Breast epithelium (tissue), 4 donors: ENCODE data around the gene SCYGR8. TPM values are rescaled to one million over a fixed set of nuclear protein-coding genes. Genes with fewer than 3 reads are reported as not detected.

Source experiments
- DNase-seq, 2 donors: peaks; one replicate each; pipeline ENCODE4 v3.0.0-alpha.2; 2019; ENCODE audit warnings: low spot score in 2 of 2
- H3K27ac ChIP-seq, 2 donors: fragments of 200-600 bp; sonication (generic) in 1 of 2; one replicate each; pipeline ENCODE4 v1.5.1; 2016 to 2019; ENCODE audit warnings: mild to moderate bottlenecking in 1 of 2
- H3K27me3 ChIP-seq, 2 donors: fragments of 200-600 bp; sonication (generic) in 1 of 2; one replicate each; pipeline versions ENCODE4 v1.5.1 to v1.6.0; 2017 to 2019; ENCODE audit warnings: control low read depth in 1 of 2, mild to moderate bottlenecking in 1 of 2
- H3K36me3 ChIP-seq: fragments of 200-600 bp; one replicate; pipeline ENCODE4 v1.5.1; 2019
- H3K4me1 ChIP-seq, 2 donors: fragments of 200-600 bp; sonication (generic); one replicate each; pipeline ENCODE4 v1.5.1; 2016 to 2019; ENCODE audit warnings: control low read depth in 1 of 2
- H3K4me3 ChIP-seq, 3 donors: fragments of 200-600 bp; sonication (generic); 1 replicate in 2 of 3; 2 replicates in 1 of 3; pipeline ENCODE4 v1.5.1; 2016 to 2019; ENCODE audit warnings: mild to moderate bottlenecking in 3 of 3, moderate library complexity in 2 of 3
- H3K9me3 ChIP-seq, 2 donors: fragments of 200-600 bp; sonication (generic) in 1 of 2; one replicate each; pipeline ENCODE4 v1.5.1; 2016 to 2019; ENCODE audit warnings: control low read depth in 1 of 2
- POLR2A ChIP-seq: fragments of 450-650 bp; IDR thresholded peaks from one replicate; pipeline ENCODE4 v1.6.1; 2016; ENCODE audit warnings: antibody characterized with exemption, mild to moderate bottlenecking, moderate library complexity
- POLR2AphosphoS5 ChIP-seq, 3 donors: sonication (generic); formaldehyde crosslinking; IDR thresholded peaks; one replicate each; pipeline ENCODE4 v1.6.1; 2017; ENCODE audit warnings: antibody characterized with exemption in 3 of 3
- intact Hi-C: fragments of 100-400 bp; cut with DNase I; formaldehyde crosslinking; loops from one replicate; pipeline ENCODE4 v1.15.1; 2023; ENCODE audit warnings: low total_unique reads
- total RNA-seq, 3 donors: library from RNA; depleted of rRNA; stranded (reverse); fragments of >200 nt; gene quantifications; one replicate each; pipeline ENCODE4 v1.1.0, GENCODE V29; 2016
- TF ChIP-seq, protein P1 (sequence below), 3 donors: fragments of 450-650 bp; IDR thresholded peaks; one replicate each; pipeline ENCODE4 v1.5.1; 2016 to 2017; ENCODE audit warnings: antibody characterized with exemption in 3 of 3, mild to moderate bottlenecking in 3 of 3, moderate library complexity in 3 of 3

SCYGR8 gene
- total RNA-seq, 3 donors from 2014 or later = not detected

- Histone ChIP-seq H3K4me1 (no peaks in the 10 kb centered on the region), H3K36me3 (no peaks in the 10 kb centered on the region), H3K27me3 (no peaks in the 10 kb centered on the region), H3K9me3 (no peaks in the 10 kb centered on the region), H3K4me3 (no peak overlapping the region), H3K27ac (no peak overlapping the region)
- intact Hi-C loops = no loop called here
- TF ChIP-seq, protein P1, sequence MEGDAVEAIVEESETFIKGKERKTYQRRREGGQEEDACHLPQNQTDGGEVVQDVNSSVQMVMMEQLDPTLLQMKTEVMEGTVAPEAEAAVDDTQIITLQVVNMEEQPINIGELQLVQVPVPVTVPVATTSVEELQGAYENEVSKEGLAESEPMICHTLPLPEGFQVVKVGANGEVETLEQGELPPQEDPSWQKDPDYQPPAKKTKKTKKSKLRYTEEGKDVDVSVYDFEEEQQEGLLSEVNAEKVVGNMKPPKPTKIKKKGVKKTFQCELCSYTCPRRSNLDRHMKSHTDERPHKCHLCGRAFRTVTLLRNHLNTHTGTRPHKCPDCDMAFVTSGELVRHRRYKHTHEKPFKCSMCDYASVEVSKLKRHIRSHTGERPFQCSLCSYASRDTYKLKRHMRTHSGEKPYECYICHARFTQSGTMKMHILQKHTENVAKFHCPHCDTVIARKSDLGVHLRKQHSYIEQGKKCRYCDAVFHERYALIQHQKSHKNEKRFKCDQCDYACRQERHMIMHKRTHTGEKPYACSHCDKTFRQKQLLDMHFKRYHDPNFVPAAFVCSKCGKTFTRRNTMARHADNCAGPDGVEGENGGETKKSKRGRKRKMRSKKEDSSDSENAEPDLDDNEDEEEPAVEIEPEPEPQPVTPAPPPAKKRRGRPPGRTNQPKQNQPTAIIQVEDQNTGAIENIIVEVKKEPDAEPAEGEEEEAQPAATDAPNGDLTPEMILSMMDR (IDR thresholded peaks at IDR 0.05) = no peak
- TF ChIP-seq POLR2AphosphoS5 (IDR thresholded peaks at IDR 0.05) = no peak
- TF ChIP-seq POLR2A = no peak
- no peak for DNase-seq
Measured at GRCh38 chr2:227706859-227707258, 38.8 kb upstream of the SCYGR8 start.

- Histone ChIP-seq H3K36me3 (no peaks in the 10 kb centered on the region), H3K9me3 (no peaks in the 10 kb centered on the region), H3K4me1 (no peaks in the 10 kb centered on the region), H3K27me3 (no peaks in the 10 kb centered on the region), H3K4me3 (no peak overlapping the region), H3K27ac (no peak overlapping the region)
- TF ChIP-seq, protein P1 (IDR thresholded peaks at IDR 0.05) = no peak
- TF ChIP-seq POLR2A (no peak), POLR2AphosphoS5 (IDR thresholded peaks at IDR 0.05) (no peak)
- intact Hi-C loops = no loop called here
- DNase-seq = no peak
Measured at GRCh38 chr2:227707390-227707789, 38.3 kb upstream of the SCYGR8 start.

DNA sequence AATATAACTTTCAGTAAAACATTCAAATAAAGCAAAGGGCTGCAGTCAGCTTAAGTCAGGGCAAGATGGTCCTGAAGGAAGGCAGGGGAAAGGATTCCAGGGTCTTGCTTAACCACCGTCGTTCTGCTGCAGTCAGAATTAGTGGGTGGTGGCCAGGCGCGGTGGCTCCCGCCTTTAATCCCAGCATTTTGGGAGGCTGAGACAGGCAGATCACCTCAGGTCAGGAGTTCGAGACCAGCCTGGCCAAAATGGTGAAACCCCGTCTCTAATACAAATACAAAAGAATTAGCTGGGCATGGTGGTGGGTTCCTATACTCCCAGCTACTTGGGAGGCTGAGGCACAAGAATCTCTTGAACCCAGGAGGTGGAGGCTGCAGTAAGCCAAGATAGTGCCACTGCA, 34.7 kb upstream of the SCYGR8 start:
- Histone ChIP-seq H3K4me1 (no peaks in the 10 kb centered on the region), H3K9me3 (no peaks in the 10 kb centered on the region), H3K36me3 (no peaks in the 10 kb centered on the region), H3K4me3 (no peak overlapping the region), H3K27ac (no peak overlapping the region), H3K27me3 (no peaks in the 10 kb centered on the region)
- intact Hi-C loops = no loop called here
- DNase-seq = no peak
- no peak for TF ChIP-seq POLR2A

DNA sequence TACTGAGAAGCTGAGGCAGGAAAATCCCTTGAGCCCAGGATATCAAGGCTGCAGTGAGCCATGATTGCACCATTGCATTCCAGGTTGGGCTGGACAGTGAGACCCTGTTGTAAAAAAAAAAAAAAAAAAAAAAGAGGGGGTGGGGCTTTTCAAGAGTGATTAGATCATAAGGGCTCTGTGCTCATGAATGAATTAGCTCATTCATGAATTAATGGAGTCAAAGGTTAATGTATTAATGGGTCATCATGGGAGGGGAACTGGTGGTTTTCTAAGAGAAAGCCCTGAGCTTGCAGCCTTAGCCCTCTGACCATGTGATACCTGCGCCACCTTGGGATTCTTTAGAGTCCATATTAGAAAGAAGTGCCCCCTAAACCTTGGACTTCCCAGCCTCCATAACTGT, 32.4 kb upstream of the SCYGR8 start:
- intact Hi-C loops = no loop called here
- H3K27ac ChIP-seq = no peak overlapping the region
- TF ChIP-seq POLR2A = no peak
- TF ChIP-seq POLR2AphosphoS5 (IDR thresholded peaks at IDR 0.05) = no peak
- TF ChIP-seq, protein P1 (IDR thresholded peaks at IDR 0.05) = no peak
- no peak for DNase-seq
- H3K36me3 ChIP-seq = no peaks in the 10 kb centered on the region
- no peaks in the 10 kb centered on the region for H3K9me3 ChIP-seq
- no peaks in the 10 kb centered on the region for H3K27me3 ChIP-seq
- H3K4me1 ChIP-seq = no peaks in the 10 kb centered on the region
- H3K4me3 ChIP-seq = no peak overlapping the region

GRCh38 chr2:227716501-227716900, 29.2 kb upstream of the SCYGR8 start:
- H3K4me3 ChIP-seq = no peak overlapping the region

More at GRCh38 chr2:227716501-227716900, 29.2 kb upstream of the SCYGR8 start:
- no peaks in the 10 kb centered on the region for H3K4me1 ChIP-seq
- no peaks in the 10 kb centered on the region for H3K27me3 ChIP-seq
- H3K36me3 ChIP-seq = no peaks in the 10 kb centered on the region
- TF ChIP-seq POLR2AphosphoS5 (IDR thresholded peaks at IDR 0.05) (no peak), POLR2A (no peak)
- TF ChIP-seq, protein P1 (IDR thresholded peaks at IDR 0.05) = no peak
- H3K9me3 ChIP-seq = no peaks in the 10 kb centered on the region
- no peak for DNase-seq
- intact Hi-C loops = no loop called here
- H3K27ac ChIP-seq = no peak overlapping the region
